ENCODE data around the gene HDHD5.

The HDHD5 gene

GRCh38 chr22:17140826-17141766 is 18.0 kb downstream of the HDHD5 start:
- H3K79me2 ChIP-seq (ENCODE audit: insufficient read depth, low read length), result no peaks in the 10 kb centered on the region
- H3K9me3 ChIP-seq (ENCODE audit: insufficient read depth, low read length, severe bottlenecking), result no peaks in the 10 kb centered on the region
- H2AFZ ChIP-seq (ENCODE audit: low read depth, low read length), result no peak overlapping the region
- no peaks in the 10 kb centered on the region for H3K36me3 ChIP-seq (ENCODE audit: insufficient read depth, low read length)
- no peak for ATAC-seq (ENCODE audit: insufficient read depth, low read depth)
- H3K27ac ChIP-seq (ENCODE audit: low read length), result no peak overlapping the region
- no peaks in the 10 kb centered on the region for H3K4me1 ChIP-seq (ENCODE audit: insufficient read depth, low read length)
- no peaks in the 10 kb centered on the region; the same call in 1 of the 2 replicates for H4K20me1 ChIP-seq (ENCODE audit: insufficient read depth, low read length)
- TF ChIP-seq EZH2 (IDR thresholded peaks at IDR 0.05; ENCODE audit: borderline replicate concordance, low read depth, low read length, severe bottlenecking), result no peak
- no peak for TF ChIP-seq CTCF (IDR thresholded peaks at IDR 0.05; ENCODE audit: borderline replicate concordance, extremely low read depth, low read length, poor library complexity, severe bottlenecking)
- no peak overlapping the region for H3K4me2 ChIP-seq (ENCODE audit: insufficient read depth, low read length)
- peaks cover 3% of the 10 kb centered on the region for H3K27me3 ChIP-seq (ENCODE audit: insufficient read depth, low read length, poor library complexity)
- H3K9ac ChIP-seq (ENCODE audit: low read depth, low read length), result no peak overlapping the region
- H3K4me3 ChIP-seq (ENCODE audit: low read depth in 1 of 2, low read length in 2 of 2), result no peak overlapping the region
- no peak for DNase-seq

GRCh38 chr22:17140022-17140421 is 19.1 kb downstream of the HDHD5 start:
- H3K9me3 ChIP-seq (ENCODE audit: insufficient read depth, low read length, severe bottlenecking), result no peaks in the 10 kb centered on the region
- H3K36me3 ChIP-seq (ENCODE audit: insufficient read depth, low read length), result no peaks in the 10 kb centered on the region
- no peak for DNase-seq
- no peaks in the 10 kb centered on the region for H3K79me2 ChIP-seq (ENCODE audit: insufficient read depth, low read length)
- H4K20me1 ChIP-seq (ENCODE audit: insufficient read depth, low read length), result no peaks in the 10 kb centered on the region; the same call in 1 of the 2 replicates
- H3K4me3 ChIP-seq (ENCODE audit: low read depth in 1 of 2, low read length in 2 of 2), result no peak overlapping the region
- no peak for TF ChIP-seq EZH2 (IDR thresholded peaks at IDR 0.05; ENCODE audit: borderline replicate concordance, low read depth, low read length, severe bottlenecking)
- no peak for TF ChIP-seq CTCF (IDR thresholded peaks at IDR 0.05; ENCODE audit: borderline replicate concordance, extremely low read depth, low read length, poor library complexity, severe bottlenecking)
- H3K4me1 ChIP-seq (ENCODE audit: insufficient read depth, low read length), result no peaks in the 10 kb centered on the region
- ATAC-seq (ENCODE audit: insufficient read depth, low read depth), result no peak
- no peak overlapping the region for H3K27ac ChIP-seq (ENCODE audit: low read length)
- H3K27me3 ChIP-seq (ENCODE audit: insufficient read depth, low read length, poor library complexity), result peaks cover 2% of the 10 kb centered on the region
- H2AFZ ChIP-seq (ENCODE audit: low read depth, low read length), result no peak overlapping the region
- no peak overlapping the region for H3K4me2 ChIP-seq (ENCODE audit: insufficient read depth, low read length)
- no peak overlapping the region for H3K9ac ChIP-seq (ENCODE audit: low read depth, low read length)

GRCh38 chr22:17138513-17138912 is 20.6 kb downstream of the HDHD5 start:
- Histone ChIP-seq H3K27me3 (ENCODE audit: insufficient read depth, low read length, poor library complexity) (no peaks in the 10 kb centered on the region), H4K20me1 (ENCODE audit: insufficient read depth, low read length) (no peaks in the 10 kb centered on the region; the same call in 1 of the 2 replicates), H3K4me1 (ENCODE audit: insufficient read depth, low read length) (no peaks in the 10 kb centered on the region), H3K36me3 (ENCODE audit: insufficient read depth, low read length) (no peaks in the 10 kb centered on the region), H3K27ac (ENCODE audit: low read length) (no peak overlapping the region), H3K9ac (ENCODE audit: low read depth, low read length) (no peak overlapping the region), H3K79me2 (ENCODE audit: insufficient read depth, low read length) (no peaks in the 10 kb centered on the region), H3K4me2 (ENCODE audit: insufficient read depth, low read length) (no peak overlapping the region), H2AFZ (ENCODE audit: low read depth, low read length) (no peak overlapping the region), H3K4me3 (ENCODE audit: low read depth in 1 of 2, low read length in 2 of 2) (no peak overlapping the region), H3K9me3 (ENCODE audit: insufficient read depth, low read length, severe bottlenecking) (no peaks in the 10 kb centered on the region)
- no peak for DNase-seq
- TF ChIP-seq EZH2 (IDR thresholded peaks at IDR 0.05; ENCODE audit: borderline replicate concordance, low read depth, low read length, severe bottlenecking) (no peak), CTCF (IDR thresholded peaks at IDR 0.05; ENCODE audit: borderline replicate concordance, extremely low read depth, low read length, poor library complexity, severe bottlenecking) (no peak)
- ATAC-seq (ENCODE audit: insufficient read depth, low read depth), result no peak

Measured in DND-41 (cell line).